Cerebellar cortex (tissue), 1 donor: ENCODE measurements around the gene NXF3.
"Not testable (repeated sequence)": the region's sequence is repeated elsewhere in the genome, so short reads cannot be mapped to it uniquely, and the experiment has no call there.

Experiments used
- DNase-seq: peaks from one replicate; pipeline ENCODE4 v3.0.0-alpha.2; 2015; ENCODE audit warnings: low spot score

NXF3 gene

GRCh38 chrX:103092942-103093341 is at the start of gene NXF3:
Gene NXF3, minus strand, starts transcription at chrX:103093143. Its CDS starts 120 bp downstream, at chrX:103093023.
- DNase-seq: no peak

GRCh38 chrX:103136528-103136927 is 43.6 kb upstream of the NXF3 start:
- not testable (repeated sequence) for DNase-seq

GRCh38 chrX:103124284-103124683 is 31.3 kb upstream of the NXF3 start:
- DNase-seq: no peak

DNA sequence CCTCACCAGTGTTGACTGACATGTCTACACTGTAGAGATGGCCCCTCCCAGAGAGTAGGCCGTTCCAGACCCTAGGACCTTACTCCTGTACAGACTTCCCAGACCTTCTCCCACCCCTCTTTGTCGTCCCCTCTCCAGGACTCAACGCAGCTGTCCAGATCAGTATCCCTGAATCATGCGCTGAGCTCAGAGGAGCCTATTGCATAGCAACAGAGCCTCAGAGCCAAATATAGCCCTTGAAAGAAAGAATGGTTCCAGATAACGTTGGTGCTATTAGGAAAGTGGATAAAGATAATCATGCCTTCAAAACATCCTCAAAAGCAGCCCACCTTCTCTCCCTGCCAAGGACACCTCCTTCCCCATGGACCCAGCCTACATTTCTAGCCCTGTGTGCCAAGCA is 27.8 kb upstream of the NXF3 start:
- no peak for DNase-seq

GRCh38 chrX:103116970-103117369 is 24.0 kb upstream of the NXF3 start:
- not testable (repeated sequence) for DNase-seq

DNA sequence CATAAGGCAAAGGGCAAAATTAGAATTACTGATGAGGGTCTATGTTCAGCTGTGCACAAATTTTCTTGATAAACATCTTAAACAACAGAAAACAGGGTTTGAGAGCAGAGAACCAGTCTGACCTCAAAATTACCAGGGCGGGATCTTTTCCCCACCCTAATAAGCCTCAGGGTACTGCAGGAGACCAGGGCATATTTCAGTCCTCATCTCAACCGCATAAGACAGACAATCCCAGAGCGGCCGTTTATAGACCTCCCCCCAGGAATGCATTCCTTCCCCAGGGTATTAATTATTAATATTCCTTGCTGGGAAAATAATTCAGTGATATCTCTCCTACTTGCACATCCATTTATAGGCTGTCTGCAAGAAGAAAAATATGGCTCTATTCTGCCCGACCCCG is 16.6 kb upstream of the NXF3 start:
- not testable (repeated sequence) for DNase-seq

DNA sequence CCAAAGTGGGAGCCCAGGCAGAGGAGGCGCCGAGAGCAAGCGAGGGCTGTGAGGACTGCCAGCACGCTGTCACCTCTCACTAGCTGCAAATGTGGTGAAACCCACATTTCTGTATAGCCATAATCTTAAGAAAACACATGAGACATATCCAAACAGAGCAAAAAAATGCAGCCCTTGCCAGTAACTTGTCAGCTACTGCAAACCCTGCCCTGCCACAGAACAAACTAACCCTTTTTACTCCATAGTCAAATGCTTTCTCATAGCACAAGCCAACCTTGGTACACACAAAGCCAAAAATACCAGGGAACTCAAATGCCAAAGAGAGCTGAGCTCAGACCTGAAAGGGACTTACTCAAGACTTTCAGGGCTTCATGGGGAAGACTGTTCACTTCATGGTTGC is 14.9 kb upstream of the NXF3 start:
- DNase-seq: no peak

GRCh38 chrX:103107227-103107737 is 14.3 kb upstream of the NXF3 start:
- DNase-seq: not testable (repeated sequence)

GRCh38 chrX:103104370-103104769 is 11.4 kb upstream of the NXF3 start:
- DNase-seq: not testable (repeated sequence)

DNA sequence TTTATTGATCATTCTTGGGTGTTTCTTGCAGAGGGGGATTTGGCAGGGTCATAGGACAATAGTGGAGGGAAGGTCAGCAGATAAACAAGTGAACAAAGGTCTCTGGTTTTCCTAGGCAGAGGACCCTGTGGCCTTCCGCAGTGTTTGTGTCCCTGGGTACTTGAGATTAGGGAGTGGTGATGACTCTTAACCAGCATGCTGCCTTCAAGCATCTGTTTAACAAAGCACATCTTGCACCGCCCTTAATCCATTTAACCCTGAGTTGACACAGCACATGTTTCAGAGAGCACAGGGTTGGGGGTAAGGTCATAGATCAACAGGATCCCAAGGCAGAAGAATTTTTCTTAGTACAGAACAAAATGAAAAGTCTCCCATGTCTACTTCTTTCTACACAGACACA is 10.9 kb upstream of the NXF3 start:
- not testable (repeated sequence) for DNase-seq

DNA sequence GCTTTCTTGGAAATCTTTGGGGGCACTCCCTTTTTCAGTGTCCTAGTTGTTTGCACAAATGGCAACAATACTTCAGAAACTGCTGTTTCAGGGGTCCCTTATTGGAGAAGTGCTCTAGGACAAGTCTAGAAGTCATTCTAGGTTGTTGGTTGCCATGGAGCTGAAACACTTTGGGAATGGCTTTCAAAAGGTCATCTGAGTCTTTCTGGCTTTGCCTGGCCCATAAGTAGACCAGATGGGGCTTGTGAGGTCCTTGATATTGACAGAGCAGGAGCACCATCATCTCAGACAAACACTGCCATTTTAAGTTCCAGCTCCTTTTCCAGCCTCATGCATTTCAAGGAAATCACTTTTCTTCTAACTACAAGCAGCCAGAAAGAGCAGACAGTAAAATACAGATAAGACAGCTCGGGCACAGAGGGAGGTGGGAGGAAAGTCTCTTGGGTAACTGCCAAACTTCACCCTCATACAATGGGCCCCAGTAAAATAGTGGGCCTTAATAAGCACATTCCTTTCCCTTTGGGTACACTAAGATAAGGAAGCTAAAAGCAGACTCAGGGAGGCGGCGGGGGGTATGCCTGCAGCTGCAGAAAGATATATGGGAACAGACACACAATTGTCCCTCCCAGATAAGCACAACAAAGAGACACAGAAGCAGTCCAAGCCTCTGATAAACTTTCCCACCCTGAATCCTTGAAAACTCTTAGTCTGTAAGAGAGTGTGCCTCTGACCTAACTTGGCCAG is 8.5 kb upstream of the NXF3 start:
- no peak for DNase-seq

GRCh38 chrX:103100484-103100883 is 7.5 kb upstream of the NXF3 start:
- no peak for DNase-seq

GRCh38 chrX:103099691-103100090 is 6.7 kb upstream of the NXF3 start:
- no peak for DNase-seq

DNA sequence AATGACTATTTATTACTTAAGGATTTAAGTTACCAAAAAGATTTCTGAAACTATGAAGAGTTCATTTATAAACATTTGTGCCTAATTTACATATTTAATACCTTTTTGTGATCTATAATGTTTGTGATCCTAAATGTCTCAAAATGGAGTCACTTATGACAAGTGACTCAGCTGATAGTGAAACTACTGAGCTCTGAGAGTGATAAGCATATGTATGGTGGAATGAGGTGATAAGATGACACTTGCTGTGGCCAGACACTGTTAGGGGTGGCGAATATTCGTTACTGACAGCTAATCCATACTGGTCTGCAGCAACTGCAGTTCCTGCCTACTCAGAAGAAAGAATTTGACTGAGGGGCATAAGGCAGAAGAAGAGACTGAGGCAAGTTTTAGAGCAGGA is 5.5 kb upstream of the NXF3 start:
- DNase-seq: no peak

GRCh38 chrX:103081051-103081450 is 11.9 kb downstream of the NXF3 start:
- no peak for DNase-seq

DNA sequence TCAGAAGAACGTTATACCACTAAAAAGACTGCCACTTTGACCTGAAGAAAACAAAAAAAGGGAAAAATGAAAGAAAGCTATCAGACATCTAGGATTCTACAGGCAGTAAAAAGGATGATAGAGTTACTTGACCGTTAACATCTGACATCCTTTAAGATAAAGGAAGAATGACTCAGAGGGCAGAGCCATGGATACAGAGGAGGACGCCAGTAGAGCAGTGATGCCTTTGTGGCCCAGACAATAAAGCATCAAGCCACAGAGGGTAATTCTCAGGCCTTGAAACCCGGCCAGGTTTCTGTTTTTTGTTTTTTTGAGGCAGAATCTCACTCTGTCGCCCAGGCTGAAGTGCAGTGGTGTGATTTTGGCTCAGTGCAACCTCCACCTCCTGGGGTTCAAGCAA is 19.5 kb downstream of the NXF3 start:
- no peak for DNase-seq

DNA sequence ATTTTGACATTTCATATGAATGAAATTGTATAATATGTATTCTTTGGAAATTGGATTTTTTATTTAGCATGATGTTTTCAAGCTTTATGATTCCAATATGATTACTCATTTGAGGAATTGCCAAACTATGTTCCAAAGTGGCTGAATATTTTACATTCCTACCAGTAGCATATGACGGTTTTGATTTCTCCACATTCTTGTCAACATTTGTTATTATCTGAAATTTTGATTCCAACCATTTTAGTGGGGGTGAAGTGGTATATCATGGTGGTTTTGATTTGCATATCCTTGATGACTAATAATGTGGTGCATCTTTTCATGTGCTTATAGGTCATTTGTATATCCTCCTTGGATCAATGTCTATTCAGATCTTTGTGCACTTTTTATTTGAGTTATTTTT is 26.3 kb downstream of the NXF3 start:
- DNase-seq: no peak

GRCh38 chrX:103063918-103064434 is 29.0 kb downstream of the NXF3 start, which contains the start of gene BEX1:
Gene BEX1, minus strand, starts transcription at chrX:103064171. Its CDS starts 897 bp downstream, at chrX:103063274.
- DNase-seq: peak; percentile 89

DNA sequence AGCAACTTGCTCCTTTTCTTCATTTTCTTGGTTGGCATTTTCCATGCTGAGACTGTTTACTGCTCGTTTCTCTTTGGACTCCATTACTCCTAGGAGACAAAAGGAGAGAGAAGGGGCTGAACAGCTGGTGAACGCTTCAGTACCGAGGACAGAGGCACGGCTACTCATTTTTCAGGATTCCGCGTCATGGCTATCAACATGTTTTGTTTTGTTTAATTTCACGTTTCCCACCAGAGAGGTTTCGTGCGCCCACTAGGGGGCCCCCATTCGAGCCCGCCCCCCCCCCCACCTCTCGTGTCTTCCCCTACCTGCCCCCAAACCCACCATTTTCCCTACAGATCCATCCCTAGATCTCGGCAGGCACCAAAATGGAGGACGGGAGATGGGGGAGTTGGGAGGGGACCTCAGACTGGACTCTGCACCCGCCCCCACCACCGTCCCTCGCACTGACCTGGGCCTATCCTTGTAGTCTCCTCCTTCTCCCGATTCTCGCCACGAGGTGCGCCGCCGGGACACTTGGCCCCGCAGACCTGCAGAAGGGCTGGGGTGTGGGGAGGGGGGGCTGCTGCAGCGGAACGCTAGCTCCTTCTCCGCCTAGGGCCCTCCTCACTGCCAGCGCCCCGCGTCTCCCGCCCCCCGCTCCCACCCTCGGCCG is 29.6 kb downstream of the NXF3 start:
- peak; percentile 70 for DNase-seq

DNA sequence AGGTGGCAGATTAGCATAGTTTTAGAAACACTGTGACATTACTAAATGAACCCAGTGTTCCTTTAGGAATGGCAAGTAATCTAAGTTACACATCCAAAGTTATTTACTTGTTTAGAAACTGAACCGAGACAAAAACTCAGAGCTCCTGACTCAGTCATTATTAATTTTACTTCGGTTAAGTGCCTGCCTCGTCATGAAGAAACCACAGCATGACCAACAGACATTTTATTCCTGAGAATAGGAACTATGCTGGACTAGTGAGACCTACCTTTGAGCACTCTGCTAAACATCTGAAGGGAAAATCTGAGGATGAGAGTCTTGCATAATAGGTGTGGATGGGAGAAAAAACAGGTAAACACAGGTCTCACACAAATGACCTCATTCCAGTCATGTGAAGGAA is 31.5 kb downstream of the NXF3 start:
- DNase-seq: no peak

DNA sequence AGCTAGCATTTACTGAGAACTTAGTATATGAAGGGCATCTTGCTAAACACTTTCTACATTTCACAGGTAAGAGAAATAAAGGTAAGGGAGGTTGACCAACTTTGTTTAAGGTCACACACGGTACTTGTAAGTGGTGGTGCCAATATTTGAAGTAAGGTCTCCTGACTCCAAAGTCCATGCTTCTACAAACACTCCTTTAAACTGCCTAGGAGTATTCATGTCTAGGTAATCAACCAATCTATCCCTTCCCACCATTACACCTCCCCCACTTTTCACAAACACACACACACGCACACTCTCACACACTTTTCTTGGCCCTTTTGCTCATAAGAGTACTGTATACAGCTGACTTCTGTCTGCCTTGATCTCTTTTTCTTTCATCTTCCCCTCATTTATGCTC is 36.0 kb downstream of the NXF3 start:
- no peak for DNase-seq

- no peak for DNase-seq
Observed at GRCh38 chrX:103052625-103053024, 40.3 kb downstream of the NXF3 start.

DNA sequence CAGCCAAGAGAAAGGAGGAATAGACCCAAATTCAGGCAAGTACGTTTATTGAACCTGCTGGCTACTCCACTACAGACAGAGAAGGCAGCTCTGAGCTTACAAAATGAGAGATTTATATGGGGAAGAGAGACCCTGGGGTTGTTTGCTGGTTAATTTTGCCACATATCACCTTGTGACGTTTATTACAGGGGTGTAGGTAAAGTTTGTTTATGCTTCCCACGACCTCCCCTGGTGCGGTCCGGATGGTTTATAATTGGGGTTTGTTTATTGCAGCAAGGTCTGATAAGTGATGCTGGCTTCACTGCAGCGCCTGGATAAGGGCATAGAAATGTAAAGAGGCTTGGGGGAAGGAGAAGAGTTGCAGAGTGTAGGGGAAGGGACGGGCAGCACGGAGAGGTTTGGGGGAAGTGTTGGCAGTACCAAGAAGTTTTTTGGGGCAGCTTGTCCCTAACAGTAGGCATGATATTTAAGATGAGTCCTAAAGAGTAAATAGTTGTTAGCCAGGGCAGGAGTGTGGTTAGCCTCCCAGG is 41.6 kb downstream of the NXF3 start:
- DNase-seq: no peak
